Sigmoid colon (tissue), 7 donors: Measurements from ENCODE around the gene SLC14A1. TPM values are rescaled to one million over a fixed set of nuclear protein-coding genes. Genes with fewer than 3 reads are reported as not detected.

Experiments used
- DNase-seq: peaks from one replicate; pipeline ENCODE4 v3.0.0-alpha.2; 2019
- H3K27ac ChIP-seq, 4 donors: fragments of 200-600 bp; sonication (generic); one replicate each; pipeline ENCODE4 v1.5.1; 2016 to 2019; ENCODE audit warnings: mild to moderate bottlenecking in 1 of 4
- H3K27me3 ChIP-seq, 3 donors: fragments of 200-600 bp; sonication (generic); one replicate each; pipeline ENCODE4 v1.5.1; 2019; ENCODE audit warnings: mild to moderate bottlenecking in 1 of 3
- H3K36me3 ChIP-seq, 4 donors: fragments of 200-600 bp; sonication (generic); one replicate each; pipeline ENCODE4 v1.5.1; 2016 to 2019
- H3K4me1 ChIP-seq, 4 donors: fragments of 200-600 bp; sonication (generic); one replicate each; pipeline ENCODE4 v1.5.1; 2017 to 2019
- H3K4me3 ChIP-seq, 4 donors: fragments of 200-600 bp; sonication (generic); one replicate each; pipeline ENCODE4 v1.5.1; 2017 to 2019; ENCODE audit warnings: mild to moderate bottlenecking in 2 of 4, moderate library complexity in 1 of 4
- H3K9me3 ChIP-seq, 4 donors: fragments of 200-600 bp in 3 of 4; sonication (generic) in 3 of 4; one replicate each; pipeline versions ENCODE4 v1.5.1 to v1.6.1; 2013 to 2019
- EP300 ChIP-seq, 4 donors: sonication (generic); formaldehyde crosslinking; IDR thresholded peaks; one replicate each; pipeline ENCODE4 v1.6.1; 2017; ENCODE audit warnings: antibody characterized with exemption in 4 of 4
- POLR2A ChIP-seq, 2 donors: fragments of 450-650 bp; IDR thresholded peaks; one replicate each; pipeline ENCODE4 v1.6.1; 2016; ENCODE audit warnings: antibody characterized with exemption in 2 of 2, mild to moderate bottlenecking in 2 of 2, moderate library complexity in 2 of 2
- POLR2AphosphoS5 ChIP-seq, 4 donors: sonication (generic); formaldehyde crosslinking; IDR thresholded peaks; one replicate each; pipeline ENCODE4 v1.6.1; 2017; ENCODE audit warnings: antibody characterized with exemption in 4 of 4
- WGBS, 2 donors: extraction: QIAGEN DNeasy Blood & Tissue Kit; methylation state at CpG; one replicate each; pipeline ENCODE4 v1.1.7; 2013; 5-methylcytosine and 5-hydroxymethylcytosine counted together
- intact Hi-C: fragments of 100-400 bp; cut with DNase I; formaldehyde crosslinking; loops from one replicate; pipeline ENCODE4 v1.15.1; 2023
- polyA plus RNA-seq, 3 donors: library from polyadenylated mRNA; stranded (reverse); fragments of 200-250 nt; gene quantifications; one replicate each; pipeline ENCODE4 v1.2.3, GENCODE V29; 2013
- total RNA-seq, 4 donors: library from RNA; depleted of rRNA; stranded (reverse); fragments of >200 nt; gene quantifications; one replicate each; pipeline ENCODE4 v1.1.0, GENCODE V29; 2016
- TF ChIP-seq, protein P1 (sequence below), 4 experiments: fragments of 450-650 bp in 3 of 4; fragments of 200-600 bp in 1 of 4; IDR thresholded peaks; one replicate each; pipeline ENCODE4 v1.5.1; 2016 to 2019; ENCODE audit warnings: antibody characterized with exemption in 4 of 4, mild to moderate bottlenecking in 3 of 4, moderate library complexity in 2 of 4
- donor health status: healthy with polysubstance abuse.
- donor health status: Bipolar disorder and iron deficiency.
- donor health status: healthy.

Gene SLC14A1
- total and polyA plus RNA-seq, 7 donors: 0.69 to 14.4 (median 1.6) TPM; not detected in 2

GRCh38 chr18:45727068-45727467 lies 3.1 kb downstream of the SLC14A1 start:
- H3K9me3 ChIP-seq: no peaks in the 10 kb centered on the region
- H3K27ac ChIP-seq: no peak overlapping the region
- intact Hi-C loops: no loop called here
- 89 to 91% methylated on average over 18 of the region's 18 CpGs for WGBS, 2 donors
- no peaks in the 10 kb centered on the region for H3K4me1 ChIP-seq
- TF ChIP-seq POLR2AphosphoS5 (IDR thresholded peaks at IDR 0.05) (no peak), POLR2A (IDR thresholded peaks at IDR 0.05) (no peak), EP300 (IDR thresholded peaks at IDR 0.05) (no peak)
- TF ChIP-seq, protein P1, sequence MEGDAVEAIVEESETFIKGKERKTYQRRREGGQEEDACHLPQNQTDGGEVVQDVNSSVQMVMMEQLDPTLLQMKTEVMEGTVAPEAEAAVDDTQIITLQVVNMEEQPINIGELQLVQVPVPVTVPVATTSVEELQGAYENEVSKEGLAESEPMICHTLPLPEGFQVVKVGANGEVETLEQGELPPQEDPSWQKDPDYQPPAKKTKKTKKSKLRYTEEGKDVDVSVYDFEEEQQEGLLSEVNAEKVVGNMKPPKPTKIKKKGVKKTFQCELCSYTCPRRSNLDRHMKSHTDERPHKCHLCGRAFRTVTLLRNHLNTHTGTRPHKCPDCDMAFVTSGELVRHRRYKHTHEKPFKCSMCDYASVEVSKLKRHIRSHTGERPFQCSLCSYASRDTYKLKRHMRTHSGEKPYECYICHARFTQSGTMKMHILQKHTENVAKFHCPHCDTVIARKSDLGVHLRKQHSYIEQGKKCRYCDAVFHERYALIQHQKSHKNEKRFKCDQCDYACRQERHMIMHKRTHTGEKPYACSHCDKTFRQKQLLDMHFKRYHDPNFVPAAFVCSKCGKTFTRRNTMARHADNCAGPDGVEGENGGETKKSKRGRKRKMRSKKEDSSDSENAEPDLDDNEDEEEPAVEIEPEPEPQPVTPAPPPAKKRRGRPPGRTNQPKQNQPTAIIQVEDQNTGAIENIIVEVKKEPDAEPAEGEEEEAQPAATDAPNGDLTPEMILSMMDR (IDR thresholded peaks at IDR 0.05): no peak
- H3K36me3 ChIP-seq: no peaks in the 10 kb centered on the region
- DNase-seq: no peak
- H3K4me3 ChIP-seq: no peak overlapping the region
- peaks cover 0 to 3% (median 0%) of the 10 kb centered on the region in 3 donors for H3K27me3 ChIP-seq

DNA sequence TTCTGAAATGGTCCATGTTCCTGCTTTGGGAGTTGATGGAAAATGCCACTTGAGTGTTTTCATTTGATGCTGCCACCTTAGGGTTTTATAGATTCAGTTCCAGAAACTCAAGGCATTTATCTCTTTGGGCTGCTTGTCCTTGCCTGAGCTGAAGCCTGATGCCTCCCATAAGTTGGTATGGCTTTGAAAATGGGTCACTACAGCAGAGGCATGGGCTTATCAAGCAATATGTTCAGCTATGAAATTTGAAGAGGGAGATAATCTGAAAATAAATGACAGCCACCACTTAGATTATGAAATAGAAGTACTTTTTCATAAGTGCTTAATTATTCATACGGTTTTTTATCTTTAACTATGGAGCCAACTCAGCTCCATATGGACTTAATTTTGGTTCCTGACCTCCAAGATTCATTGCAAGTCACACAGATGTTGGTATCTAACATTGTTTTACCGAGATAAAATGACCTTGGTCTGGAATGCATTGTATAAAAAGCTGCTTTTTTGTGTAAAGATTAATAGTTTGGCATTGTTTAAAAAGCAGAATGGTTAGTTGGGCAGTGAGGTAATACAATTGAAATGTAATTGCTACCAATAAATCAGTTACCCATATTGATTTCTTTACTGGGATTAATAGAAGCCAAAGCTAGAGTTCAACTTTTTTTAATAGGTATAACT lies 4.5 kb downstream of the SLC14A1 start:
- 42 to 59% methylated on average over 2 of the region's 2 CpGs for WGBS, 2 donors

DNA sequence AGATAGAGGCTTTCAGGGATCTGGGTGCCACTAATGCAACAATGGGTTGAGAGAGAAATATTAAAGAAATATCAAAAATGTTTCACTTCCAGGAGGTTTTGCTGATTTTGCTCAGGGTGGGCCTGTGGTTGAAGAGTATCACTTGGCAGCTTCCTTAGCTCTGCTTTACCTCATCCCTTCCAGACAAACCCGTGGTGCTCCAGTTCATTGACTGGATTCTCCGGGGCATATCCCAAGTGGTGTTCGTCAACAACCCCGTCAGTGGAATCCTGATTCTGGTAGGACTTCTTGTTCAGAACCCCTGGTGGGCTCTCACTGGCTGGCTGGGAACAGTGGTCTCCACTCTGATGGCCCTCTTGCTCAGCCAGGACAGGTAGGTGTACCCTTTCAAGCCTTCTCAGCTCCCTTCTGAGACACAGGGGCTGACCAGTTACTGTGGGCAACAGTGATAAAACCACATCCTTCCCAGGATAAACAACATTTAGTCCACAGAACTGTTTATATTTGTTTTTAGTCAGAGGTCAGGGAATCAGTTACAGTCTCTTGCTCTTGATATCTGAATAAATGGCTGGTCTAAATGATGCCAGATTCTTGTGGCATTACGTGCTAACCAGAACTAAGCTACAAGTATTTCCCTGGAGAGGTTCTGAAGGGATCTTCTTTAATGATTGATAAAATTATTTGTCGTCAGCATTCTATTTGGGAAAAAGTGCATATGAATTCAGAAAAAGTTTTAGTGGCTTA lies 7.0 kb downstream of the SLC14A1 start:
- H3K9me3 ChIP-seq: no peaks in the 10 kb centered on the region
- no peak overlapping the region for H3K4me3 ChIP-seq
- H3K27me3 ChIP-seq: no peaks in the 10 kb centered on the region
- 63% methylated on average over 6 of the region's 6 CpGs for WGBS, 2 donors
- DNase-seq: no peak
- H3K27ac ChIP-seq: no peak overlapping the region
- no peaks in the 10 kb centered on the region for H3K36me3 ChIP-seq
- H3K4me1 ChIP-seq: no peaks in the 10 kb centered on the region
- TF ChIP-seq POLR2AphosphoS5 (IDR thresholded peaks at IDR 0.05) (no peak), POLR2A (IDR thresholded peaks at IDR 0.05) (no peak), EP300 (IDR thresholded peaks at IDR 0.05) (no peak)
- TF ChIP-seq, protein P1 (IDR thresholded peaks at IDR 0.05): no peak
- intact Hi-C loops: no loop called here

More for the DNA sequence above, 4.5 kb downstream of the SLC14A1 start:
- H3K36me3 ChIP-seq: no peaks in the 10 kb centered on the region
- DNase-seq: no peak
- TF ChIP-seq, protein P1 (IDR thresholded peaks at IDR 0.05): no peak
- TF ChIP-seq EP300 (IDR thresholded peaks at IDR 0.05): no peak
- TF ChIP-seq POLR2AphosphoS5 (IDR thresholded peaks at IDR 0.05): no peak
- no peak for TF ChIP-seq POLR2A (IDR thresholded peaks at IDR 0.05)
- no peaks in the 10 kb centered on the region for H3K27me3 ChIP-seq
- H3K27ac ChIP-seq: no peak overlapping the region
- no peaks in the 10 kb centered on the region for H3K4me1 ChIP-seq
- no peaks in the 10 kb centered on the region for H3K9me3 ChIP-seq
- intact Hi-C loops: no loop called here
- H3K4me3 ChIP-seq: no peak overlapping the region

DNA sequence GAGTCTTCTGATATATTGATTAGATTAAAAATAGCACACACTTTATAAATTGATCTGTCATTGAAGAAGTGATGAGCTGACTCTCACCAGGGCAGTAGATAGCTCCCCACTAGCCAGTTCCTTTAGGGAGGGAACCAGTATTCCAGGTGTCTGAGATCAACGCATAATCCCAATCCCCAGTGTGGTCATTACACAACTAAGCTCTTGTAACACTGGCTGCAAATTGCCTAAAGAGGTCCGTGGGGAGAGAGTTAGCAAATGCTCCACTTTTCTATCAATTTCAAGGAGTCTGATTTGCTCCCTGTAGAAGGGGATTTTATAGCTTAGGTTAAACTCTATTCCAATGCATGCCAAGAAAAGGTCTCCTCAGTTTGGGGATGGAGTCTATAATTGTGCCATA lies 7.7 kb downstream of the SLC14A1 start:
- DNase-seq: no peak
- 81 to 86% methylated on average over 2 of the region's 2 CpGs for WGBS, 2 donors
- intact Hi-C loops: no loop called here
- Histone ChIP-seq H3K4me1 (no peaks in the 10 kb centered on the region), H3K36me3 (no peaks in the 10 kb centered on the region), H3K27me3 (no peaks in the 10 kb centered on the region), H3K4me3 (no peak overlapping the region), H3K27ac (no peak overlapping the region), H3K9me3 (no peaks in the 10 kb centered on the region)
- TF ChIP-seq EP300 (IDR thresholded peaks at IDR 0.05): no peak
- no peak for TF ChIP-seq POLR2AphosphoS5 (IDR thresholded peaks at IDR 0.05)
- no peak for TF ChIP-seq POLR2A (IDR thresholded peaks at IDR 0.05)
- TF ChIP-seq, protein P1 (IDR thresholded peaks at IDR 0.05): no peak
